K562 (cell line): ENCODE data around the gene ATP2A2. TPM values are rescaled to one million over a fixed set of nuclear protein-coding genes. Genes with fewer than 3 reads are reported as not detected.

Experiments used
- ATF7 ChIP-seq: fragments of 450-650 bp; IDR thresholded peaks from 2 replicates; pipeline ENCODE4 v1.7.1; 2014; ENCODE audit warnings: mild to moderate bottlenecking, moderate library complexity
- CEBPB ChIP-seq: fragments of 450-650 bp; IDR thresholded peaks from 2 replicates; pipeline ENCODE4 v1.6.1; 2016; ENCODE audit warnings: missing genetic modification characterization, missing compliant biosample characterization
- CEBPZ ChIP-seq: fragments of 150-350 bp; IDR thresholded peaks from 2 replicates; pipeline ENCODE4 v1.6.1; 2014; ENCODE audit warnings: low read depth, mild to moderate bottlenecking, low read length, borderline replicate concordance
- ELK3 ChIP-seq: fragments of 450-650 bp; formaldehyde crosslinking; IDR thresholded peaks from 2 replicates; pipeline ENCODE4 v1.4.0; 2020; ENCODE audit warnings: mild to moderate bottlenecking
- FOXA1 ChIP-seq: fragments of 450-650 bp; IDR thresholded peaks from 2 replicates; pipeline ENCODE4 v1.6.1; 2016; ENCODE audit warnings: mild to moderate bottlenecking, borderline replicate concordance
- FOXO4 ChIP-seq: fragments of 450-650 bp; formaldehyde crosslinking; IDR thresholded peaks from 2 replicates; pipeline ENCODE4 v1.4.0; 2020; ENCODE audit warnings: mild to moderate bottlenecking, moderate library complexity
- KDM5B ChIP-seq: fragments of 200-600 bp; sonication (generic); IDR thresholded peaks from 2 replicates; pipeline ENCODE4 v1.6.1; 2012; ENCODE audit warnings: low read depth, mild to moderate bottlenecking, moderate library complexity, low read length, control low read depth, inconsistent platforms; ENCODE audit not compliant: insufficient replicate concordance
- NFIC ChIP-seq: fragments of 450-650 bp; IDR thresholded peaks from 2 replicates; pipeline ENCODE4 v1.6.1; 2017; ENCODE audit warnings: mild to moderate bottlenecking, inconsistent platforms
- SRSF9 ChIP-seq: fragments of 200-400 bp; formaldehyde crosslinking; IDR thresholded peaks from 2 replicates; pipeline ENCODE4 v1.6.1; 2017; ENCODE audit warnings: low read depth, low read length, borderline replicate concordance
- TCF7 ChIP-seq: sonication (generic); IDR thresholded peaks from 2 replicates; pipeline ENCODE4 v1.6.1; 2016; ENCODE audit warnings: antibody characterized with exemption, borderline replicate concordance
- TEAD2 ChIP-seq: fragments of 450-650 bp; IDR thresholded peaks from 2 replicates; pipeline ENCODE4 v1.6.1; 2016; ENCODE audit warnings: missing genetic modification characterization, control low read depth, missing compliant biosample characterization
- TSHZ1 ChIP-seq: fragments of 250-450 bp; sonication (Bioruptor Pico); IDR thresholded peaks from 2 replicates; pipeline ENCODE4 v1.4.0; 2020; ENCODE audit warnings: mild to moderate bottlenecking, moderate library complexity
- ZNF41 ChIP-seq: fragments of 250-450 bp; sonication (Bioruptor Pico); conservative IDR thresholded peaks from 2 replicates; pipeline ENCODE4 v1.4.0; 2020; ENCODE audit warnings: mild to moderate bottlenecking
- ZNF583 ChIP-seq: fragments of 250-450 bp; sonication (Bioruptor Pico); IDR thresholded peaks from 2 replicates; pipeline ENCODE4 v1.4.0; 2020
- ZNF740 ChIP-seq, 3 experiments: fragments of 200-800 bp in 1 of 3; sonication (Bioruptor generic) in 1 of 3; sonication (generic) in 1 of 3; formaldehyde crosslinking in 1 of 3; IDR thresholded peaks; 2 replicates each; pipeline versions ENCODE4 v1.6.1 to v1.8.0; 2016 to 2022; ENCODE audit warnings: mild to moderate bottlenecking in 2 of 3, missing compliant biosample characterization in 2 of 3, missing genetic modification characterization in 2 of 3, missing genetic modification reagents in 1 of 3
- ZNF77 ChIP-seq: fragments of 250-450 bp; sonication (Bioruptor Pico); IDR thresholded peaks from 2 replicates; pipeline ENCODE4 v1.5.0; 2020
- polyA plus RNA-seq, 8 experiments: library from polyadenylated mRNA; depleted of rRNA in 4 of 8; stranded (reverse) in 5 of 8; unstranded in 3 of 8; fragments of >200 nt; fragmentation: Nextera tagmentation in 2 of 8; fragmentation: Illumina TruSeq in 1 of 8; extraction: Ambion mirVana in 2 of 8; extraction: Trizol in 1 of 8; gene quantifications; 2 replicates each; pipeline versions ENCODE4 v1.2.1 to v1.2.3, GENCODE V29; 2011 to 2014; ENCODE audit warnings: inconsistent platforms in 1 of 8, missing spikeins in 1 of 8
- total RNA-seq, 7 experiments: library from RNA; depleted of rRNA in 6 of 7; stranded (reverse); fragments of >200 nt in 6 of 7; fragmentation: Illumina TruSeq in 2 of 7; extraction: Trizol in 2 of 7; gene quantifications; 2 replicates each; pipeline versions ENCODE4 v1.2.1 to v1.2.3, GENCODE V29; 2011 to 2021; ENCODE audit warnings: low replicate concordance in 1 of 7

ATP2A2 gene
- total and polyA plus RNA-seq, 9 of the 15 experiments (the other 6 are each of a cell fraction or from before 2014, with no cell fraction given): 5.2 to 205 (median 51.6) TPM

- TF ChIP-seq ZNF740 (CRISPR knock-in tag; IDR thresholded peaks at IDR 0.05) (0 out of 2 replicates have a peak, but pooled peaks have one; percentile 11), ZNF740 (tag; IDR thresholded peaks at IDR 0.05) (no peak), ATF7 (peak; percentile 55; the same call in 1 of the 2 replicates), ZNF41 (CRISPR knock-in tag) (no peak), ELK3 (CRISPR knock-in tag) (no peak), TCF7 (no peak), SRSF9 (no peak), CEBPB (tag) (no peak), FOXO4 (no peak), ZNF583 (CRISPR knock-in tag) (no peak), FOXA1 (no peak), TSHZ1 (no peak), NFIC (peak; percentile 43; the same call in 1 of the 2 replicates), CEBPZ (no peak), KDM5B (peak; percentile 84), ZNF77 (CRISPR knock-in tag) (no peak), TEAD2 (tag) (no peak)
Measured at GRCh38 chr12:110280779-110281548, at the start of gene ATP2A2 (continued).
